Lung (tissue), 12 donors: ENCODE results near the gene FOXP1. TPM values are rescaled to one million over a fixed set of nuclear protein-coding genes. Genes with fewer than 3 reads are reported as not detected.

ENCODE experiments used
- ATAC-seq: fragments of 200-7000 bp; cut with Tn5 transposase; one replicate; pipeline ENCODE4 v1.9.1; 2020; ENCODE audit warnings: moderate number of reproducible peaks; ENCODE audit not compliant: insufficient read depth, low FRiP score
- DNase-seq, 3 donors: peaks; one replicate each; pipeline ENCODE4 v3.0.0-alpha.2; 2013 to 2017
- H3K27ac ChIP-seq, 2 donors: one replicate each; pipeline ENCODE4 v1.5.1; 2013; ENCODE audit warnings: mild to moderate bottlenecking in 2 of 2, moderate library complexity in 2 of 2, control low read depth in 1 of 2, inconsistent platforms in 1 of 2, low read depth in 1 of 2, low read length in 1 of 2
- H3K27me3 ChIP-seq, 3 donors: one replicate each; pipeline ENCODE4 v1.5.1; 2013; ENCODE audit warnings: low read length in 2 of 3; ENCODE audit not compliant: control insufficient read depth in 3 of 3, insufficient read depth in 3 of 3
- H3K36me3 ChIP-seq, 4 donors: one replicate each; pipeline ENCODE4 v1.5.1; 2013; ENCODE audit warnings: low read length in 4 of 4, mild to moderate bottlenecking in 1 of 4, moderate library complexity in 1 of 4; ENCODE audit not compliant: control insufficient read depth in 4 of 4, insufficient read depth in 4 of 4
- H3K4me1 ChIP-seq, 5 donors: one replicate each; pipeline ENCODE4 v1.5.1; 2013; ENCODE audit warnings: low read length in 5 of 5, mild to moderate bottlenecking in 2 of 5, moderate library complexity in 1 of 5; ENCODE audit not compliant: control insufficient read depth in 5 of 5, insufficient read depth in 5 of 5
- H3K4me3 ChIP-seq: one replicate; pipeline ENCODE4 v1.5.1; 2013; ENCODE audit warnings: mild to moderate bottlenecking, control low read depth, moderate library complexity
- H3K9ac ChIP-seq, 2 donors: one replicate each; pipeline ENCODE4 v1.5.1; 2013; ENCODE audit warnings: low read length in 2 of 2, control low read depth in 1 of 2; ENCODE audit not compliant: insufficient read depth in 1 of 2
- H3K9me3 ChIP-seq, 4 donors: one replicate each; pipeline ENCODE4 v1.5.1; 2013; ENCODE audit warnings: low read length in 3 of 4, mild to moderate bottlenecking in 1 of 4, moderate library complexity in 1 of 4; ENCODE audit not compliant: control insufficient read depth in 4 of 4, insufficient read depth in 3 of 4
- WGBS, 2 donors: extraction: QIAGEN DNeasy Blood & Tissue Kit; methylation state at CpG; one replicate each; pipeline ENCODE4 v1.1.7; 2013; 5-methylcytosine and 5-hydroxymethylcytosine counted together
- polyA plus RNA-seq, 2 donors: library from polyadenylated mRNA; stranded (reverse); fragments of 200-250 nt; gene quantifications; one replicate each; pipeline ENCODE4 v1.2.1, GENCODE V29; 2013
- total RNA-seq, 2 donors: library from RNA; depleted of rRNA in 1 of 2; stranded (reverse); fragments of >200 nt in 1 of 2; gene quantifications; one replicate each; pipeline ENCODE4 v1.2.1, GENCODE V29; 2014 to 2021
- TF ChIP-seq, protein P1 (sequence below): IDR thresholded peaks from 2 replicates; pipeline ENCODE4 v1.5.1; 2012; ENCODE audit warnings: mild to moderate bottlenecking; ENCODE audit errors: control extremely low read depth, extremely low read depth
- donor health status: control.
- donor health status: control.
- donor health status: Bipolar disorder and iron deficiency.
- donor health status: healthy.
- donor health status: DM: yes; HTN: yes; CAD: no.

The FOXP1 gene
- total and polyA plus RNA-seq, 4 donors, result 13.8 to 287 (median 73.9) TPM

DNA sequence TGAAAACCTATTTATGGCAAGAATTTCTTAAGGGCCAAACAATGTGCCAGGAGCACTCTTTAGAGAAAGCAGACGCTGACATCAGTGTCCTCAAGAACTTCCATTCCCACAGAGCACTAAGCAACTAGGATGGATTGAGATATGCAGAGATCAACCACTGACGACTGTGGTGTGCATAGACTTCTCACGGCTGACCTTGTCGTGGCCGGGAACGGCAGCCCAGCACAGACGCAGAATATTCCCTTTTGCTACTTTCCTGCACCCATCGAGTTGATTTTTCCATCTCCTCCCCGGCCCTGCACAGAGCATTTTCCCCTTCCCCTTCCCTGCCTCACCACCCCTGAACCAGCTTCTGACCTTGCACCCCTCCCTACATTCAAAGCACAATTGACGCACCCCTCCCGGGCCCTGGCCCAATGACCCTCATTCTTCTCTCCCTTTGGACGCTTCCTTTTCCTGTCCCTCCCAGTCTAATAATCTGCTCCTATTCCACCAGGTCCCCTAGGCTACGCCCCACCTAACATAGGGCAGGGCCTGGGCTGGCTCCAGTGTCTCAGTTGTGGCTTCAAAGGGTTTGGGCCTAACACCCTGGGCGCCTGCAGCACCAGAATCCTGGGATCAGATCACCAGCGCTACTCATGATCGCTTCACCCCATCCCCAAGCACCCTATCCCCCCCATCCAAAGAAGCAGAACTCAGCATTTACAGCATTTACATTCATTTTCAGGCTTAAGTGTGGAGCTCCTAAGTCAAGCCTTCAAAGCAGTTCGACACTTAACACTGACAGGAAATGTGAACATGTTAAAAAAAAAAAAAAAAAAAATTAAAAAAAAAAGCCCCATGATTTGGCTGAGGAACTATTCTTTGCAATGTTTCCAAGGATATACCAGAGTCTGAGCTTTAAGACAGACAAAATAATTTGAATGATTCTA, 151.2 kb downstream of the FOXP1 start:
- no peak for DNase-seq
- peaks cover 17 to 31% (median 20%) of the 10 kb centered on the region in 5 donors for H3K4me1 ChIP-seq

DNA sequence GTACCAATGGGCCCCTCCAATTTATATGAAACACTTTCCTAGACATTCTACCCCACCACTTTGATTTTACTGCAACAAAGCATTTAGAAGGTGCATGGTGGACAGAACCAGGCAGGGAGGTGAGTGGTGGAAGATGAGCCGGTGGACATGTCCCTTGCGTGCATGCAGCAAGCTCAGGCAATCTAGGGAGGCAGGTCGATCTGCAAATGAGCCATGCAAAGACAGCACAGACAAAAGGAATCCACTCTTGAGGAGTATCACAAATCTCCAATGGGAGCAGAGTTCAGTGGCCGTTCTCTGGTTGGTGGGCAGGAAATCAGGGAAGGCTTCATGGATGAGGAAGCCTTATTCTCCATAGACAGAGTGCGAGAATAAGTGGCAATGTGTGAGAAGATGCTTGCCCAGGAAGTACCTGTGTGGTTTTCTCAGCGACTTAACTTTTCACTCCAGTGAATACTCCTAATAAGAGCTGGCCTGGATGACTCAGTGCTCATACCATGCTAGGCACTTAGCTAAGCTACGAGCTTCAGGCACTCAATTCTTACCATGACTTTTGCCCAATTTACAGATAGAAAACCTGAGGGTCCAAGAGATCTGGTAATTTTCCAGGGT, 152.5 kb downstream of the FOXP1 start:
- 87 to 92% methylated on average over 7 of the region's 7 CpGs for WGBS, 2 donors
- Histone ChIP-seq H3K4me3 (no peak overlapping the region), H3K9me3 (peaks cover 0 to 1% (median 0%) of the 10 kb centered on the region in 4 donors), H3K27me3 (no peaks in the 10 kb centered on the region), H3K36me3 (no peaks in the 10 kb centered on the region), H3K27ac (no peak overlapping the region), H3K4me1 (peaks cover 17 to 31% (median 20%) of the 10 kb centered on the region in 5 donors), H3K9ac (no peak overlapping the region)
- DNase-seq (no peak), ATAC-seq (peak; percentile 78)
- TF ChIP-seq, protein P1, sequence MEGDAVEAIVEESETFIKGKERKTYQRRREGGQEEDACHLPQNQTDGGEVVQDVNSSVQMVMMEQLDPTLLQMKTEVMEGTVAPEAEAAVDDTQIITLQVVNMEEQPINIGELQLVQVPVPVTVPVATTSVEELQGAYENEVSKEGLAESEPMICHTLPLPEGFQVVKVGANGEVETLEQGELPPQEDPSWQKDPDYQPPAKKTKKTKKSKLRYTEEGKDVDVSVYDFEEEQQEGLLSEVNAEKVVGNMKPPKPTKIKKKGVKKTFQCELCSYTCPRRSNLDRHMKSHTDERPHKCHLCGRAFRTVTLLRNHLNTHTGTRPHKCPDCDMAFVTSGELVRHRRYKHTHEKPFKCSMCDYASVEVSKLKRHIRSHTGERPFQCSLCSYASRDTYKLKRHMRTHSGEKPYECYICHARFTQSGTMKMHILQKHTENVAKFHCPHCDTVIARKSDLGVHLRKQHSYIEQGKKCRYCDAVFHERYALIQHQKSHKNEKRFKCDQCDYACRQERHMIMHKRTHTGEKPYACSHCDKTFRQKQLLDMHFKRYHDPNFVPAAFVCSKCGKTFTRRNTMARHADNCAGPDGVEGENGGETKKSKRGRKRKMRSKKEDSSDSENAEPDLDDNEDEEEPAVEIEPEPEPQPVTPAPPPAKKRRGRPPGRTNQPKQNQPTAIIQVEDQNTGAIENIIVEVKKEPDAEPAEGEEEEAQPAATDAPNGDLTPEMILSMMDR, result no peak

More for the DNA sequence above, 151.2 kb downstream of the FOXP1 start:
- Histone ChIP-seq H3K4me3 (no peak overlapping the region), H3K27ac (peak overlapping the region; percentile 45 to 46), H3K9me3 (peaks cover 0 to 1% (median 0%) of the 10 kb centered on the region in 4 donors), H3K27me3 (no peaks in the 10 kb centered on the region), H3K36me3 (no peaks in the 10 kb centered on the region), H3K9ac (peak overlapping the region in 1 of 2 donors; percentile 42)
- TF ChIP-seq, protein P1, result no peak
- ATAC-seq, result no peak
- WGBS, 2 donors, result 58 to 75% methylated on average over 17 of the region's 17 CpGs

DNA sequence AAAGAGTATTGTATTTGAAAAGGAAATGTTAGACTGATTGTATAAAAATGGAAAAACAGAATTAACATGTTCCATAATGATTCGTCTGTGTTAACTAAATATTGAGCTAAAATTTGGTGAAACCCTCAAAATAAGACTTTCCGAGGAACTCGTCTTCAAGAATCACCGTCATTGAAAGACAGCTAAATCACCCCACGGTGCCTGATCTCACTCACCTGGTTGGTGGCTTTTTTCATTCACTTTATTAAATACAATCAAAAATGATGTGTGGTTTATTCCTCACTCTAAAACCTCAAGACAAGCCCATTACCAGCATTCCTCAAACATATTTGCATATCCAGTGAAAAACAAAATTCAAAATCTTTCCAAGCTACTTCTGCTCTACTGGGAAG, 153.9 kb downstream of the FOXP1 start:
- no peaks in the 10 kb centered on the region for H3K27me3 ChIP-seq
- TF ChIP-seq, protein P1, result no peak
- no peaks in the 10 kb centered on the region for H3K36me3 ChIP-seq
- 67 to 75% methylated on average over 5 of the region's 5 CpGs for WGBS, 2 donors
- DNase-seq (no peak), ATAC-seq (no peak)
- H3K4me3 ChIP-seq, result no peak overlapping the region
- peaks cover 17 to 27% (median 20%) of the 10 kb centered on the region in 5 donors for H3K4me1 ChIP-seq
- no peak overlapping the region for H3K9ac ChIP-seq
- H3K27ac ChIP-seq, result no peak overlapping the region
- peaks cover 0 to 1% (median 0%) of the 10 kb centered on the region in 4 donors for H3K9me3 ChIP-seq
